ENCODE measurements around the gene ERG. TPM values are rescaled to one million over a fixed set of nuclear protein-coding genes. Genes with fewer than 3 reads are reported as not detected.
A peak's percentile ranks its signal among the peaks of the same experiment; 100 is the strongest.

Gene ERG
- total and polyA plus RNA-seq, 12 donors, result 4.0 to 16.3 (median 11.2) TPM

- Histone ChIP-seq H3K27me3 (no peaks in the 10 kb centered on the region), H3K27ac (no peak overlapping the region), H3K4me3 (no peak overlapping the region), H3K36me3 (replicated peaks in 1 of 2) (no peaks in the 10 kb centered on the region), H3K9me3 (replicated peaks in 1 of 3) (no peaks in the 10 kb centered on the region), H3K4me1 (replicated peaks in 1 of 2) (no peaks in the 10 kb centered on the region)
- intact Hi-C loops (cut with DNase I), result no loop called here
- WGBS, 4 donors, result 41 to 51% (median 45%) methylated on average over 6 of the region's 6 CpGs
- TF ChIP-seq CTCF (IDR thresholded peaks at IDR 0.05), result no peak
- TF ChIP-seq POLR2A (IDR thresholded peaks at IDR 0.05), result no peak
- peak in 6 of 7 donors; percentile 35 to 72 (median 55) for DNase-seq
Observed at GRCh38 chr21:38343691-38344090, 154.6 kb downstream of the ERG start.

GRCh38 chr21:38342739-38343138 lies 155.5 kb downstream of the ERG start:
- no peaks in the 10 kb centered on the region for H3K9me3 ChIP-seq (replicated peaks in 1 of 3)
- intact Hi-C loops (cut with DNase I), result no loop called here
- H3K4me1 ChIP-seq (replicated peaks in 1 of 2), result no peaks in the 10 kb centered on the region
- TF ChIP-seq CTCF (IDR thresholded peaks at IDR 0.05) (no peak), POLR2A (IDR thresholded peaks at IDR 0.05) (no peak)
- no peak overlapping the region for H3K4me3 ChIP-seq
- WGBS, 4 donors, result 68 to 78% (median 75%) methylated on average over 1 of the region's 1 CpG
- H3K27ac ChIP-seq, result no peak overlapping the region
- DNase-seq, result no peak
- no peaks in the 10 kb centered on the region for H3K36me3 ChIP-seq (replicated peaks in 1 of 2)
- no peaks in the 10 kb centered on the region for H3K27me3 ChIP-seq

- no peak for TF ChIP-seq CTCF (IDR thresholded peaks at IDR 0.05)
- no peak for TF ChIP-seq POLR2A (IDR thresholded peaks at IDR 0.05)
- WGBS, 4 donors, result 85 to 95% (median 94%) methylated on average over 5 of the region's 5 CpGs
- Histone ChIP-seq H3K27ac (no peak overlapping the region), H3K27me3 (no peaks in the 10 kb centered on the region), H3K36me3 (replicated peaks in 1 of 2) (no peaks in the 10 kb centered on the region), H3K4me1 (replicated peaks in 1 of 2) (no peaks in the 10 kb centered on the region), H3K9me3 (replicated peaks in 1 of 3) (no peaks in the 10 kb centered on the region), H3K4me3 (no peak overlapping the region)
- intact Hi-C loops (cut with DNase I), result no loop called here
- DNase-seq, result no peak
Observed at GRCh38 chr21:38341546-38342012, 156.7 kb downstream of the ERG start.

GRCh38 chr21:38340131-38340530 lies 158.1 kb downstream of the ERG start:
- H3K27ac ChIP-seq, result no peak overlapping the region
- no peaks in the 10 kb centered on the region for H3K27me3 ChIP-seq
- intact Hi-C loops (cut with DNase I), result no loop called here
- WGBS, 4 donors, result 80 to 96% (median 93%) methylated on average over 4 of the region's 4 CpGs
- no peaks in the 10 kb centered on the region for H3K9me3 ChIP-seq (replicated peaks in 1 of 3)
- no peaks in the 10 kb centered on the region for H3K36me3 ChIP-seq (replicated peaks in 1 of 2)
- TF ChIP-seq POLR2A (IDR thresholded peaks at IDR 0.05), result no peak
- no peak for TF ChIP-seq CTCF (IDR thresholded peaks at IDR 0.05)
- no peaks in the 10 kb centered on the region for H3K4me1 ChIP-seq (replicated peaks in 1 of 2)
- DNase-seq, result no peak
- H3K4me3 ChIP-seq, result no peak overlapping the region

All from adrenal gland (tissue), 12 donors.